ENCODE measurements around the gene CTNNA1. TPM values are rescaled to one million over a fixed set of nuclear protein-coding genes. Genes with fewer than 3 reads are reported as not detected.

The CTNNA1 gene
- total RNA-seq, 2 donors from 2014 or later = 400 to 483 TPM

- Histone ChIP-seq H3K27ac (no peak overlapping the region), H3K9me3 (no peaks in the 10 kb centered on the region), H3K4me1 (no peaks in the 10 kb centered on the region), H3K9ac (ENCODE audit: low read depth in 2 of 2, low read length in 2 of 2) (no peak overlapping the region), H3K27me3 (no peaks in the 10 kb centered on the region), H3K36me3 (no peaks in the 10 kb centered on the region), H3K4me3 (no peak overlapping the region)
- DNase-seq = no peak
- no peak for TF ChIP-seq CTCF (IDR thresholded peaks at IDR 0.05)
- intact Hi-C loops (cut with DNase I) = no loop called here
Measured at GRCh38 chr5:138720840-138721239, 32.4 kb upstream of the CTNNA1 start.

DNA sequence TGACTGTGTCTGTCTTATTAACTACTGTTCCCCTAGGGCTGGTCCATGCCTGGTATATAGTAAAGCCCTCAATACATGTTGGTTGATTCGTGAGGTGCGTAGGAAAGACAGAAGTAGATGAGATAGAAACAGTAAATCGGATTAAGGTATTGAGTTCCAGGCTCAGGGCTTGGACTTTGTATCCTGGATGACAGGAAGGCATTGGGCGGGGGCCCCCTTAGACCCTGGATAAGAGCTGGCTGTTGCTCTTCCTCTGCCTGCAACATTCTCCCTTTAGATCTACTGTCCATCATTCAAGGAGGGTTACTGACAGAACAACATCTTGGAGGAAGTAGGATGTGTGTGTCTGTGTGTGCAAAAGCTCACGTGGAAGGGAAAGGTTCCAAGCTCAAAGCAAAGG is 31.2 kb upstream of the CTNNA1 start:
- H3K4me1 ChIP-seq = no peaks in the 10 kb centered on the region
- H3K9me3 ChIP-seq = no peaks in the 10 kb centered on the region
- no peak for TF ChIP-seq CTCF (IDR thresholded peaks at IDR 0.05)
- no peaks in the 10 kb centered on the region for H3K27me3 ChIP-seq
- no peak for DNase-seq
- no peak overlapping the region for H3K4me3 ChIP-seq
- no peak overlapping the region for H3K9ac ChIP-seq (ENCODE audit: low read depth in 2 of 2, low read length in 2 of 2)
- H3K36me3 ChIP-seq = no peaks in the 10 kb centered on the region
- H3K27ac ChIP-seq = no peak overlapping the region
- intact Hi-C loops (cut with DNase I) = no loop called here

- H3K27ac ChIP-seq = no peak overlapping the region
- DNase-seq = no peak
Measured at GRCh38 chr5:138722544-138723177, 30.6 kb upstream of the CTNNA1 start.

GRCh38 chr5:138724470-138725146 is 28.6 kb upstream of the CTNNA1 start:
- Histone ChIP-seq H3K9me3 (no peaks in the 10 kb centered on the region), H3K9ac (ENCODE audit: low read depth in 2 of 2, low read length in 2 of 2) (no peak overlapping the region), H3K27ac (no peak overlapping the region), H3K4me3 (no peak overlapping the region), H3K36me3 (no peaks in the 10 kb centered on the region), H3K27me3 (no peaks in the 10 kb centered on the region), H3K4me1 (no peaks in the 10 kb centered on the region)
- intact Hi-C loops (cut with DNase I) = no loop called here
- TF ChIP-seq CTCF (IDR thresholded peaks at IDR 0.05) = no peak
- no peak for DNase-seq

More at GRCh38 chr5:138722544-138723177, 30.6 kb upstream of the CTNNA1 start:
- H3K9me3 ChIP-seq = no peaks in the 10 kb centered on the region
- intact Hi-C loops (cut with DNase I) = no loop called here
- H3K36me3 ChIP-seq = no peaks in the 10 kb centered on the region
- TF ChIP-seq CTCF (IDR thresholded peaks at IDR 0.05) = no peak
- no peaks in the 10 kb centered on the region for H3K27me3 ChIP-seq
- no peak overlapping the region for H3K9ac ChIP-seq (ENCODE audit: low read depth in 2 of 2, low read length in 2 of 2)
- H3K4me3 ChIP-seq = no peak overlapping the region
- H3K4me1 ChIP-seq = no peaks in the 10 kb centered on the region

DNA sequence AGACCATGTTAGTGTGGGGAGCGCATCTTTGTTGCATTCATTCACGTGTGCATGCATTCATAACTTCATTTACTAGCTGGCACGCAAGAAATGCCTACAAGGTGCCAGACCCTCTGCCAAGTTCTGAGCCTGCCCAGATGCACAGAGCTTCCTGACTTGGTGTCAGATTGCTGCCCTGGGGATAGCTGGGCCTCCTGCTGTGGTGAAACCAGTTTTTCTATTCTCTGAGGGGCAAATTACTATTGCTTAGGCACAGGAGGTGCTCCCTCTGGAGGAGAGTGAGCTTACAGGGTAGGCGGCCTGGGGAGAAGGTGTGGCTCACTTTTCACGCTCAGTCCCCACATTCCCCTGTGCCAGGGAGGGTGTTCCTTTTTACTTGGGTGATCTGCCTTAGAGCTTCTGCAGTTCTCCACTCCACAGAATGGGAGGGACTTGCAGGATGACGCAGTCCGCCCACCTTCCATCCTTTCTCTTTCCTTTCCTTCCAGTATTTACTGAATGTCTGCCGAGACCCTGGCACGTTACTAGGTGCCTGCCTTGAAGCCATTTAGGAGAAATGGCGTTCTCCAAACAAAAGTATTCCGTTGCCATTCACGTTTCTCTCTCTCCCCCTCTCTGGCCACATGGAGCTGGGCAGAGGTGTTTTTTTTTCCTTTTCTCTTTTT is 27.9 kb upstream of the CTNNA1 start:
- Histone ChIP-seq H3K36me3 (no peaks in the 10 kb centered on the region), H3K27ac (no peak overlapping the region), H3K9me3 (no peaks in the 10 kb centered on the region), H3K4me1 (no peaks in the 10 kb centered on the region), H3K27me3 (no peaks in the 10 kb centered on the region), H3K4me3 (no peak overlapping the region), H3K9ac (ENCODE audit: low read depth in 2 of 2, low read length in 2 of 2) (no peak overlapping the region)
- TF ChIP-seq CTCF (IDR thresholded peaks at IDR 0.05) = no peak
- DNase-seq = no peak
- intact Hi-C loops (cut with DNase I) = no loop called here
